Measurements from ENCODE around the gene PPHLN1.

DNA sequence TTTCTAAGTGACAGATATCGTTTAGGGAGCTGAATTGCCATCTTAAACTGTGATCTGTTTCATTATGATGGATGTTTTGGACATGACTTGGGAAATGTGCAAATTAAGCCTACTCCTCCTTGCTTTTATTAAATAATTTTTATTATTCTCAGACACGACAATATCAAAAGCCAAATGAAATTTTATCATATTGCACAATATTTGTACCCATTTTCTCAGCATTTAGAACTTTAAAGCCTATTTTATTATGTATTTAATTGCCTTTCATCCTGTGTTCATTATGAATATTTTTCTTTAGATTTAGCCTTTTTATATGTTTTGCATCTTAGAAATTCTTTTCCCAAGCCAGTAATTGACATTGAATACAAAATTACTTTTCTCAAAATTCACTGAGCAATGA is 102.9 kb downstream of the PPHLN1 start:
- no peak for TF ChIP-seq CTCF (IDR thresholded peaks at IDR 0.05)
- TF ChIP-seq POLR2A (IDR thresholded peaks at IDR 0.05), result no peak
